Activated CD8-positive, alpha-beta T cell treated with anti-CD3 and anti-CD28 coated beads for 36 hours (primary cell): ENCODE data around the gene MEIOB. TPM values are rescaled to one million over a fixed set of nuclear protein-coding genes. Genes with fewer than 3 reads are reported as not detected.

Experiments used
- ATAC-seq: fragments of 200-7000 bp; cut with Tn5 transposase; one replicate; pipeline ENCODE4 v1.10.0; 2021; ENCODE audit warnings: mild to moderate bottlenecking, moderate library complexity
- CTCF ChIA-PET: fragments of 350-600 bp; sonication (Branson Sonifier 250); formaldehyde crosslinking; loops from one replicate; lab custom pipeline; 2021; ENCODE audit warnings: antibody characterized with exemption; lab: Charles Lee
- POLR2A ChIA-PET: fragments of 350-600 bp; sonication (Branson Sonifier 250); formaldehyde crosslinking; loops from one replicate; lab custom pipeline; 2021; ENCODE audit warnings: antibody characterized with exemption; lab: Charles Lee
- DNase-seq: peaks from one replicate; pipeline ENCODE4 v3.0.0-alpha.2; 2020
- H3K27ac Mint-ChIP-seq: one replicate; pipeline ENCODE4 v1.8.0; 2021; ENCODE audit warnings: mild to moderate bottlenecking, mixed read lengths
- H3K27me3 Mint-ChIP-seq: one replicate; pipeline ENCODE4 v1.8.0; 2021; ENCODE audit warnings: mixed read lengths
- H3K36me3 Mint-ChIP-seq: one replicate; pipeline ENCODE4 v1.8.0; 2021; ENCODE audit warnings: low read depth, mixed read lengths
- H3K4me1 Mint-ChIP-seq: one replicate; pipeline ENCODE4 v1.8.0; 2021; ENCODE audit warnings: low read depth, mixed read lengths
- H3K4me3 Mint-ChIP-seq: one replicate; pipeline ENCODE4 v1.8.0; 2021; ENCODE audit warnings: mild to moderate bottlenecking, moderate library complexity, mixed read lengths
- H3K9me3 Mint-ChIP-seq: one replicate; pipeline ENCODE4 v1.8.0; 2021; ENCODE audit warnings: mixed read lengths
- intact Hi-C: fragments of 100-400 bp; cut with micrococcal nuclease; formaldehyde crosslinking; loops from one replicate; pipeline ENCODE4 v1.10.0; 2022
- total RNA-seq, 2 experiments: library from RNA; stranded (reverse); gene quantifications; one replicate each; pipeline ENCODE4 v1.2.3, GENCODE V29; 2021
- TF ChIP-seq, protein P1 (sequence below): fragments of 200-600 bp; IDR thresholded peaks from one replicate; pipeline ENCODE4 v1.8.0; 2022; ENCODE audit warnings: antibody characterized with exemption, mild to moderate bottlenecking

MEIOB gene
- total RNA-seq, 2 experiments from 2014 or later = 0.34 to 0.40 TPM

DNA sequence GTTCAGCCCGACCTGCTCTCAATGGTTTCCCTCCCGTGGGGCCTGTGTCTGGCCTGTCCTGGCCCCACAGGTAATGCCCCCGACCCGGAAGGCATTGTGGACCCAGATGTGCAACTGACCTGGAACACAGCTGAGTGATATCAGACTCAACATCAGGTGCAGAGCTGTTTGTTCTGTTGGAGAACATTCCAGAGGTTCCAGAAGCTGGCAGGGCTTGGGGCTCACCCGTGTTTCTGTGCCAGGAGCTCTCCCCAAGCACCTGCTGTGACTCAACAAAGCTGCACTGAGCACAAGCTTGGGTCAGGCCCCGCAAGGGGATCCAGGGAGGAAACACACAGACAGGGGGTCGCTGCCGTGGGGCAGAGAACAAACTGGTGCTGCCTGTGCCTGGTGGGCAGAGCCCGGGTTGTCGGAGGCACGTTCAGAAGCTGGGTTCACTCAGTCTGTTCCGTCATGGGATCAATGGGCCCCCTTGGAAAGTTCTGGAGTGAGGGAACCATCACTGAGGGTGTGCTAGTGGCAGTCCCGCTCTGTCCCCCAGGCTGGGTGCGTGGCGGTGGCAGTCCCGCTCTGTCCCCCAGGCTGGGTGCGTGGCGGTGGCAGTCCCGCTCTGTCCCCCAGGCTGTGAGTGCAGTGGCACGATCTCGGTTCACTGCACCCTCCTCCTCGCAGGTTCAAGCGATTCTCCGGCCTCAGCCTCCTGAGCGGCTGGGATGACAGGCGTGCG is 24.1 kb upstream of the MEIOB start:
- H3K27me3 Mint-ChIP-seq = no peaks in the 10 kb centered on the region
- no peak for DNase-seq
- no peaks in the 10 kb centered on the region for H3K4me1 Mint-ChIP-seq
- H3K4me3 Mint-ChIP-seq = no peak overlapping the region
- H3K36me3 Mint-ChIP-seq = no peaks in the 10 kb centered on the region
- no peaks in the 10 kb centered on the region for H3K9me3 Mint-ChIP-seq
- H3K27ac Mint-ChIP-seq = no peak overlapping the region
- no peak for ATAC-seq
- POLR2A ChIA-PET = no interaction called here
- CTCF ChIA-PET = interaction anchor here (1.0 kb wide), 1 partner anchor 27 kb away, joined by 3 read pairs; no protein-coding TSS in a partner anchor
- TF ChIP-seq, protein P1, sequence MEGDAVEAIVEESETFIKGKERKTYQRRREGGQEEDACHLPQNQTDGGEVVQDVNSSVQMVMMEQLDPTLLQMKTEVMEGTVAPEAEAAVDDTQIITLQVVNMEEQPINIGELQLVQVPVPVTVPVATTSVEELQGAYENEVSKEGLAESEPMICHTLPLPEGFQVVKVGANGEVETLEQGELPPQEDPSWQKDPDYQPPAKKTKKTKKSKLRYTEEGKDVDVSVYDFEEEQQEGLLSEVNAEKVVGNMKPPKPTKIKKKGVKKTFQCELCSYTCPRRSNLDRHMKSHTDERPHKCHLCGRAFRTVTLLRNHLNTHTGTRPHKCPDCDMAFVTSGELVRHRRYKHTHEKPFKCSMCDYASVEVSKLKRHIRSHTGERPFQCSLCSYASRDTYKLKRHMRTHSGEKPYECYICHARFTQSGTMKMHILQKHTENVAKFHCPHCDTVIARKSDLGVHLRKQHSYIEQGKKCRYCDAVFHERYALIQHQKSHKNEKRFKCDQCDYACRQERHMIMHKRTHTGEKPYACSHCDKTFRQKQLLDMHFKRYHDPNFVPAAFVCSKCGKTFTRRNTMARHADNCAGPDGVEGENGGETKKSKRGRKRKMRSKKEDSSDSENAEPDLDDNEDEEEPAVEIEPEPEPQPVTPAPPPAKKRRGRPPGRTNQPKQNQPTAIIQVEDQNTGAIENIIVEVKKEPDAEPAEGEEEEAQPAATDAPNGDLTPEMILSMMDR = no peak
- intact Hi-C loops = no loop called here

DNA sequence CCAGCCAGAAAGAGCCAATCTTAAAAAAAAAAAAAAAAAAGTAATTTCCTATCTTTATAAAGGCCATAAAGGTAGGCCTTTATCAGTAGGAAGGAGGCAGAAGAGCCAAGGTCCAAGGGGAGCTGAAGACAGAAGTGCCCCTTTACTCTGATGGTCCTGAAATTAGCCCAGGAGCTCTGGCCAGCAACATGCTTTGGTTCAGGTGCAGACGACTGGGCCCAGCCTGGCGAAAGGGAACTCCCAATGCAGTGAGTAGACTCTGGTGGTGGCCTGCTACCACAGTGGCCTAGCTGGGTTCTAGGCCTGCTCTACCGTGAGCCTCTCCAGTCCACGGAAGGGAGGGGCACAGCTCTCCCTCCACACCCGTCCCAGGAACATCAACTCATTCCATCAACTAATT is 23.1 kb upstream of the MEIOB start:
- no peaks in the 10 kb centered on the region for H3K9me3 Mint-ChIP-seq
- ChIA-PET POLR2A (no interaction called here), CTCF (interaction anchor here (1.0 kb wide), 1 partner anchor 26 kb away, joined by 3 read pairs; no protein-coding TSS in a partner anchor)
- intact Hi-C loops = no loop called here
- no peak for DNase-seq
- H3K27me3 Mint-ChIP-seq = no peaks in the 10 kb centered on the region
- TF ChIP-seq, protein P1 = no peak
- H3K4me1 Mint-ChIP-seq = no peaks in the 10 kb centered on the region
- no peak overlapping the region for H3K27ac Mint-ChIP-seq
- ATAC-seq = no peak
- no peak overlapping the region for H3K4me3 Mint-ChIP-seq
- no peaks in the 10 kb centered on the region for H3K36me3 Mint-ChIP-seq

DNA sequence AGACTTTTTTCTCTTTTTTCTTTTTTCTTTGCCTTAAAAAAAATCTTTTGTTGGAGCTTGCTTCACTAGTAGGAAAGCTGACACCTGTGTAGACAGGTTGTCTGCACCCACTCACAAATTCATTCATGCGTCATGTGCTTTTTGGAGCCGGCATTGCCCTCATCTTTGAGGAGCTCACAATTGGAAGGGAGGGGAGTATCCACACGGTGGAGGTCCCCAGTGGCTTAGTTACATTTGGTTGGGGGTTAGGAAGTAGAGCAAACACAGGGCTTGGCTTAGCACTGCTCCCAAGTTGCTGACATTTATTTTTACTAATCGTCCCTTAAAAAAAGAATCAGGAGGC is 18.7 kb upstream of the MEIOB start:
- Mint-ChIP-seq H3K36me3 (no peaks in the 10 kb centered on the region), H3K27me3 (peaks cover 2% of the 10 kb centered on the region), H3K27ac (no peak overlapping the region), H3K9me3 (no peaks in the 10 kb centered on the region), H3K4me1 (no peaks in the 10 kb centered on the region), H3K4me3 (no peak overlapping the region)
- ChIA-PET POLR2A (interaction anchor here (1.4 kb wide), 1 partner anchor 52 kb away, joined by 3 read pairs; no protein-coding TSS in a partner anchor), CTCF (interaction anchor here (1.3 kb wide), 1 partner anchor 26 kb away, joined by 4 read pairs; no protein-coding TSS in a partner anchor)
- TF ChIP-seq, protein P1 = no peak
- intact Hi-C loops = no loop called here
- DNase-seq = no peak
- ATAC-seq = no peak

DNA sequence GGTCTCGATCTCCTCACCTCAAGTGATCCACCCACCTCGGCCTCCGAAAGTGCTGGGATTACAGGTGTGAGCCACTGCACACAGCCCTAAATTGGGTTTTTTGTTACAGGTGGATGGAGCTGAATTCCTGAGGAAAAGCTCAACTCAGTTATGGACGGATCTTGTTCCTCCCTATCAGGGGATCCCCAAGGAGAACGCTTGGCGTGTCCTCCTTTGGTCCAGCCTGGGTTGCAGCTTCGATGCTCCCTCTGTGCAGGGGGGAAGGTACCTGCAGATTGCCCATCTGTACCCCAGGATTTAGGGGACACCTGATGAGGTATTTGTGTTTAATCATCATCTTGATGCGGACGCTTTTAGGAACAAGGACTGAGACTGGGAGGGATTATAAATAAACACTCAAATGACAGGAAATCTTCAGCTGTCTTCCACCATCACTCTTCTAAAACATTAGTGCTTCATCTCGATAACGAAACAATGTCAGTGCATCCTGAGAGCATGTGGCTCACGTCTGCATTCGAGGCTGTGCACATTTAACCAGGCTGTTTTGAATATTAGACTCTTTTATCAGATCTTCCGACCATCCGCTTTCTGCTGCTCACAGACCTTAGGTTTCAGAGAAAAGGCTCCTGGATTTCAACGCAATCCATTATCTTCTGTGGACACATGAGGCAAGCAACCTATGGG is 18.2 kb upstream of the MEIOB start:
- H3K36me3 Mint-ChIP-seq = no peaks in the 10 kb centered on the region
- H3K4me1 Mint-ChIP-seq = no peaks in the 10 kb centered on the region
- H3K9me3 Mint-ChIP-seq = no peaks in the 10 kb centered on the region
- H3K4me3 Mint-ChIP-seq = no peak overlapping the region
- peaks cover 4% of the 10 kb centered on the region for H3K27me3 Mint-ChIP-seq
- ATAC-seq (no peak), DNase-seq (no peak)
- ChIA-PET CTCF (interaction anchor here (1.3 kb wide), 1 partner anchor 25 kb away, joined by 4 read pairs; no protein-coding TSS in a partner anchor), POLR2A (interaction anchor here (1.4 kb wide), 1 partner anchor 52 kb away, joined by 3 read pairs; no protein-coding TSS in a partner anchor)
- TF ChIP-seq, protein P1 = no peak
- no peak overlapping the region for H3K27ac Mint-ChIP-seq
- intact Hi-C loops = no loop called here
